ENCODE data around the gene PCTP. TPM values are rescaled to one million over a fixed set of nuclear protein-coding genes. Genes with fewer than 3 reads are reported as not detected.

PCTP gene
- total RNA-seq, 4 donors from 2014 or later, result 10.1 to 41.7 (median 13.3) TPM

- Histone ChIP-seq H3K9me3 (no peaks in the 10 kb centered on the region), H3K4me3 (no peak overlapping the region), H3K27me3 (no peaks in the 10 kb centered on the region), H3K4me1 (peaks cover 0 to 3% of the 10 kb centered on the region in 2 donors), H3K27ac (no peak overlapping the region), H3K36me3 (no peaks in the 10 kb centered on the region)
- ATAC-seq, result no peak
- DNase-seq, result no peak
- in situ Hi-C loops (cut with MboI; ENCODE audit: low sequenced_read_pairs in 4 of 4), result no loop called here
- TF ChIP-seq CTCF (IDR thresholded peaks at IDR 0.05 in 4 of 5, conservative IDR thresholded peaks at IDR 0.05 in 1 of 5) (no peak), POLR2A (IDR thresholded peaks at IDR 0.05) (no peak)
- intact Hi-C loops (cut with DNase I; ENCODE audit: low total_unique reads), result no loop called here
These were observed 63.1 kb downstream of the PCTP start for GRCh38 chr17:55813944-55814343.

GRCh38 chr17:55814377-55814776, 63.5 kb downstream of the PCTP start:
- no peaks in the 10 kb centered on the region for H3K9me3 ChIP-seq
- intact Hi-C loops (cut with DNase I; ENCODE audit: low total_unique reads) (no loop called here), in situ Hi-C loops (cut with MboI; ENCODE audit: low sequenced_read_pairs in 4 of 4) (no loop called here)
- TF ChIP-seq POLR2A (IDR thresholded peaks at IDR 0.05), result no peak
- TF ChIP-seq CTCF (IDR thresholded peaks at IDR 0.05 in 4 of 5, conservative IDR thresholded peaks at IDR 0.05 in 1 of 5), result no peak
- H3K27ac ChIP-seq, result no peak overlapping the region
- no peak for ATAC-seq
- peaks cover 0 to 3% of the 10 kb centered on the region in 2 donors for H3K4me1 ChIP-seq
- H3K27me3 ChIP-seq, result no peaks in the 10 kb centered on the region
- no peaks in the 10 kb centered on the region for H3K36me3 ChIP-seq
- no peak for DNase-seq
- no peak overlapping the region for H3K4me3 ChIP-seq

GRCh38 chr17:55816532-55817396, 65.9 kb downstream of the PCTP start:
- intact Hi-C loops (cut with DNase I; ENCODE audit: low total_unique reads) (no loop called here), in situ Hi-C loops (cut with MboI; ENCODE audit: low sequenced_read_pairs in 4 of 4) (no loop called here)
- H3K36me3 ChIP-seq, result no peaks in the 10 kb centered on the region
- TF ChIP-seq POLR2A (IDR thresholded peaks at IDR 0.05) (no peak), CTCF (IDR thresholded peaks at IDR 0.05 in 4 of 5, conservative IDR thresholded peaks at IDR 0.05 in 1 of 5) (no peak)
- H3K27me3 ChIP-seq, result no peaks in the 10 kb centered on the region
- DNase-seq (no peak), ATAC-seq (no peak)
- H3K27ac ChIP-seq, result no peak overlapping the region
- no peaks in the 10 kb centered on the region for H3K9me3 ChIP-seq
- H3K4me3 ChIP-seq, result no peak overlapping the region
- peaks cover 0 to 3% of the 10 kb centered on the region in 2 donors for H3K4me1 ChIP-seq

GRCh38 chr17:55817397-55817709, 66.5 kb downstream of the PCTP start:
- H3K36me3 ChIP-seq, result no peaks in the 10 kb centered on the region
- H3K27ac ChIP-seq, result no peak overlapping the region
- no peak for DNase-seq
- H3K27me3 ChIP-seq, result no peaks in the 10 kb centered on the region
- intact Hi-C loops (cut with DNase I; ENCODE audit: low total_unique reads), result no loop called here
- no peak for ATAC-seq
- H3K4me3 ChIP-seq, result no peak overlapping the region
- TF ChIP-seq POLR2A (IDR thresholded peaks at IDR 0.05) (no peak), CTCF (IDR thresholded peaks at IDR 0.05 in 4 of 5, conservative IDR thresholded peaks at IDR 0.05 in 1 of 5) (no peak)
- peaks cover 0 to 3% of the 10 kb centered on the region in 2 donors for H3K4me1 ChIP-seq
- no peaks in the 10 kb centered on the region for H3K9me3 ChIP-seq
- in situ Hi-C loops (cut with MboI; ENCODE audit: low sequenced_read_pairs in 4 of 4), result no loop called here

All from gastrocnemius medialis (tissue), 4 donors.